WTC11 (cell line): ENCODE data around the gene BCAP29. TPM values are rescaled to one million over a fixed set of nuclear protein-coding genes. Genes with fewer than 3 reads are reported as not detected.
"Not testable (repeated sequence)": the region's sequence is repeated elsewhere in the genome, so short reads cannot be mapped to it uniquely, and the experiment has no call there.

ENCODE experiments used
- ATAC-seq: fragments of 200-7000 bp; cut with Tn5 transposase; 2 replicates; pipeline ENCODE4 v1.10.0; 2021; ENCODE audit warnings: mild to moderate bottlenecking, moderate library complexity
- CTCF ChIA-PET: fragments of 300-600 bp; sonication (Branson Sonifier 250); formaldehyde crosslinking; loops from one replicate; lab custom pipeline; 2021; ENCODE audit warnings: antibody characterized with exemption; lab: Charles Lee
- POLR2A ChIA-PET: fragments of 350-600 bp; sonication (Branson Sonifier 250); formaldehyde crosslinking; loops from one replicate; lab custom pipeline; 2021; ENCODE audit warnings: antibody characterized with exemption; lab: Charles Lee
- DNase-seq: peaks from one replicate; pipeline ENCODE4 v3.0.0; 2021; ENCODE audit warnings: low spot score
- H3K27ac Mint-ChIP-seq: 2 replicates; pipeline ENCODE4 v1.8.0; 2021; ENCODE audit warnings: mixed read lengths
- H3K27me3 Mint-ChIP-seq: 2 replicates; pipeline ENCODE4 v1.8.0; 2021; ENCODE audit warnings: low read depth, mild to moderate bottlenecking, moderate library complexity, mixed read lengths
- H3K36me3 Mint-ChIP-seq: 2 replicates; pipeline ENCODE4 v1.8.0; 2021; ENCODE audit warnings: mixed read lengths
- H3K4me1 Mint-ChIP-seq: 2 replicates; pipeline ENCODE4 v1.8.0; 2022; ENCODE audit warnings: mixed read lengths
- H3K4me3 Mint-ChIP-seq: 2 replicates; pipeline ENCODE4 v1.8.0; 2021; ENCODE audit warnings: mild to moderate bottlenecking, moderate library complexity, mixed read lengths
- H3K9me3 Mint-ChIP-seq: 2 replicates; pipeline ENCODE4 v1.8.0; 2021; ENCODE audit warnings: mixed read lengths
- ATF6 ChIP-seq: sonication (generic); formaldehyde crosslinking; IDR thresholded peaks from 2 replicates; pipeline ENCODE4 v1.8.1; 2023; ENCODE audit warnings: mild to moderate bottlenecking, missing genetic modification reagents
- CDX4 ChIP-seq: fragments of 250-450 bp; sonication (Bioruptor Pico); IDR thresholded peaks from 2 replicates; pipeline ENCODE4 v1.9.0; 2021; ENCODE audit warnings: moderate library complexity, mild to moderate bottlenecking, inconsistent platforms, borderline replicate concordance
- CTCF ChIP-seq: fragments of 200-600 bp; IDR thresholded peaks from 2 replicates; pipeline ENCODE4 v1.8.0; 2022; ENCODE audit warnings: antibody characterized with exemption
- MAX ChIP-seq: sonication (generic); formaldehyde crosslinking; IDR thresholded peaks from 2 replicates; pipeline ENCODE4 v1.8.0; 2022; ENCODE audit warnings: mild to moderate bottlenecking, missing genetic modification reagents
- NR1H2 ChIP-seq: sonication (generic); formaldehyde crosslinking; IDR thresholded peaks from 2 replicates; pipeline ENCODE4 v1.9.0; 2021; ENCODE audit warnings: mild to moderate bottlenecking, moderate library complexity, missing genetic modification reagents
- TEAD4 ChIP-seq: sonication (generic); formaldehyde crosslinking; IDR thresholded peaks from 2 replicates; pipeline ENCODE4 v1.8.0; 2022; ENCODE audit warnings: mild to moderate bottlenecking, missing genetic modification reagents
- USF1 ChIP-seq: sonication (generic); formaldehyde crosslinking; IDR thresholded peaks from 2 replicates; pipeline ENCODE4 v1.8.0; 2022; ENCODE audit warnings: mild to moderate bottlenecking, missing genetic modification reagents
- ZNF219 ChIP-seq: sonication (generic); formaldehyde crosslinking; IDR thresholded peaks from 2 replicates; pipeline ENCODE4 v1.8.0; 2023; ENCODE audit warnings: missing genetic modification reagents, mild to moderate bottlenecking, borderline replicate concordance
- ZNF281 ChIP-seq: sonication (generic); formaldehyde crosslinking; IDR thresholded peaks from 2 replicates; pipeline ENCODE4 v1.8.0; 2023; ENCODE audit warnings: mild to moderate bottlenecking, missing genetic modification reagents
- ZNF416 ChIP-seq: fragments of 250-450 bp; sonication (Bioruptor Pico); IDR thresholded peaks from 2 replicates; pipeline ENCODE4 v1.9.0; 2021; ENCODE audit warnings: mild to moderate bottlenecking, inconsistent platforms
- ZNF425 ChIP-seq: fragments of 250-450 bp; sonication (Bioruptor Pico); conservative IDR thresholded peaks from 2 replicates; pipeline ENCODE4 v1.9.0; 2021; ENCODE audit warnings: mild to moderate bottlenecking
- ZSCAN18 ChIP-seq: fragments of 250-450 bp; sonication (Bioruptor Pico); IDR thresholded peaks from 2 replicates; pipeline ENCODE4 v2.1.2; 2022; ENCODE audit warnings: mild to moderate bottlenecking, moderate library complexity
- total RNA-seq: library from RNA; stranded (reverse); gene quantifications from 3 replicates; pipeline ENCODE4 v1.2.3, GENCODE V29; 2021

Gene BCAP29
- total RNA-seq, 1 experiment from 2014 or later: 14.5 TPM

GRCh38 chr7:107530751-107531150 lies 49.3 kb upstream of the BCAP29 start:
- POLR2A ChIA-PET: interaction anchor here (0.7 to 0.9 kb wide), 3 partner anchors 32 to 285 kb away, joined by 3 to 4 read pairs (median 3); no protein-coding TSS in a partner anchor
- CTCF ChIA-PET: no interaction called here
- no peak for ATAC-seq
- H3K4me3 Mint-ChIP-seq: no peak overlapping the region
- no peak overlapping the region; the same call in 1 of the 2 replicates for H3K27ac Mint-ChIP-seq
- H3K4me1 Mint-ChIP-seq: peaks cover 19% of the 10 kb centered on the region
- TF ChIP-seq ZNF281: no peak
- TF ChIP-seq ZNF425 (CRISPR knock-in tag): no peak
- TF ChIP-seq, all 79 proteins: peak for 0
- Mint-ChIP-seq H3K36me3 (peaks cover 6% of the 10 kb centered on the region), H3K9me3 (no peaks in the 10 kb centered on the region), H3K27me3 (no peaks in the 10 kb centered on the region)
- no peak for DNase-seq

GRCh38 chr7:107534139-107534538 lies 45.9 kb upstream of the BCAP29 start:
- ATAC-seq: no peak
- no peak overlapping the region for H3K4me3 Mint-ChIP-seq
- H3K4me1 Mint-ChIP-seq: peaks cover 20% of the 10 kb centered on the region
- no peak overlapping the region for H3K27ac Mint-ChIP-seq
- DNase-seq: no peak
- POLR2A ChIA-PET: no interaction called here
- TF ChIP-seq ZSCAN18: no peak
- TF ChIP-seq CDX4 (CRISPR knock-in tag): no peak
- no peak for TF ChIP-seq NR1H2 (CRISPR knock-in tag)
- TF ChIP-seq ATF6 (CRISPR knock-in tag): no peak
- TF ChIP-seq ZNF416 (CRISPR knock-in tag): no peak
- no peak for TF ChIP-seq CTCF
- TF ChIP-seq ZNF219 (CRISPR knock-in tag): no peak
- no peak for TF ChIP-seq TEAD4 (CRISPR knock-in tag)
- TF ChIP-seq USF1 (CRISPR knock-in tag): no peak
- TF ChIP-seq MAX (CRISPR knock-in tag): no peak
- CTCF ChIA-PET: no interaction called here
- peaks cover 11% of the 10 kb centered on the region for H3K9me3 Mint-ChIP-seq
- no peaks in the 10 kb centered on the region for H3K27me3 Mint-ChIP-seq
- peaks cover 11% of the 10 kb centered on the region for H3K36me3 Mint-ChIP-seq

GRCh38 chr7:107537228-107537627 lies 42.8 kb upstream of the BCAP29 start:
- not testable (repeated sequence) for DNase-seq

More at GRCh38 chr7:107537228-107537627, 42.8 kb upstream of the BCAP29 start:
- H3K9me3 Mint-ChIP-seq: peaks cover 11% of the 10 kb centered on the region
- H3K27ac Mint-ChIP-seq, H3K4me3 Mint-ChIP-seq, H3K27me3 Mint-ChIP-seq, POLR2A ChIA-PET, ATAC-seq, CTCF ChIA-PET: not testable (repeated sequence)
- H3K36me3 Mint-ChIP-seq: peaks cover 12% of the 10 kb centered on the region
- peaks cover 12% of the 10 kb centered on the region for H3K4me1 Mint-ChIP-seq
